Activated T-cell treated with anti-CD3 and anti-CD28 coated beads for 48 hours (primary cell): ENCODE measurements around the gene YIPF3.
A peak's percentile ranks its signal among the peaks of the same experiment; 100 is the strongest.
"Not testable (repeated sequence)": the region's sequence is repeated elsewhere in the genome, so short reads cannot be mapped to it uniquely, and the experiment has no call there.

ENCODE experiments used
- DNase-seq: peaks from one replicate; pipeline ENCODE4 v3.0.0-alpha.2; 2020; ENCODE audit warnings: low read depth

The YIPF3 gene

GRCh38 chr6:43509984-43510826, 6.5 kb downstream of the YIPF3 start, which contains the start of gene LRRC73:
TSS of gene LRRC73 (minus strand) at chr6:43510346. CDS start at chr6:43509785, 561 bp downstream.
- DNase-seq, result peak; percentile 77

DNA sequence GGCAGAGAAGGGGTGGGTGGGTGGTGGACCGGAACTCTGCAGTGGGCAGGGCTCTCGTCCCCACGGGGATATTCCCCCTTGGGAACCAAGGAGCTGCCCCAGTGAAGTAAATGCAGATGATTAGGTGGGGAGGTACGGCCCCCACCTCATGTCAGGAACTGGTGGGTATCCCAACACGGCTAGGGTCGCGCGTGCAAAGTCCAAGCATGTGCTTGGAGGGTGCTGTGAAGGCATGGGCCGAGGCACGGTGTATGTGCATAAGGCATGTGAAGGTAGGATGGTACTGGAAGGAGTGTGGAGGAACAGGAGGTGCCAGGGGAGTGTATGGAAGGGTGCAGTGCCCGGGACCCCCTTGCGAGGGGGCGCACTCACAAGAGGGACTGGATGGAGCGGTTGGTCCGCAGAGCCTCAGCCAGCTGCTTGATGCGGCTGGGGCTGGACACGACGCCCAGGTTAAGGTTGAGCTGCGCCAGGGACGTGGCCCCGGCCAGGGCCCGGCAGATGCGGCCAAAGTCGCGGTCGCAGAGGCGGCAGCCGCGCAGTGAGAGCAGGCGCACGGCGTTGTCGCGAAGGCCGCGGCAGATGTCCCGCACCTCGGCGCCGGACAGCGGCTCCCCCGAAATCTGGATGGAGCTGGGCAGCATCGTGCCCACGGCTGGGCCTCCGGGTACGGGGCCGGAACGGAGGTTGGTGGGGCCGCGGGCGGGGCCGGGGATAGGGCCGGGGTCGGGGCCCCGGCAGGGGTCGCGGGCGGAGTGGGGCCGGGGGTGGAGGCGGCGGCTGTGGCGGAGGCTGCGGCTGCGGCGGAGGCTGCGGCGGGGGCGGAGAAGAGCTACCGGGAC, 7.4 kb downstream of the YIPF3 start:
- DNase-seq, result no peak

DNA sequence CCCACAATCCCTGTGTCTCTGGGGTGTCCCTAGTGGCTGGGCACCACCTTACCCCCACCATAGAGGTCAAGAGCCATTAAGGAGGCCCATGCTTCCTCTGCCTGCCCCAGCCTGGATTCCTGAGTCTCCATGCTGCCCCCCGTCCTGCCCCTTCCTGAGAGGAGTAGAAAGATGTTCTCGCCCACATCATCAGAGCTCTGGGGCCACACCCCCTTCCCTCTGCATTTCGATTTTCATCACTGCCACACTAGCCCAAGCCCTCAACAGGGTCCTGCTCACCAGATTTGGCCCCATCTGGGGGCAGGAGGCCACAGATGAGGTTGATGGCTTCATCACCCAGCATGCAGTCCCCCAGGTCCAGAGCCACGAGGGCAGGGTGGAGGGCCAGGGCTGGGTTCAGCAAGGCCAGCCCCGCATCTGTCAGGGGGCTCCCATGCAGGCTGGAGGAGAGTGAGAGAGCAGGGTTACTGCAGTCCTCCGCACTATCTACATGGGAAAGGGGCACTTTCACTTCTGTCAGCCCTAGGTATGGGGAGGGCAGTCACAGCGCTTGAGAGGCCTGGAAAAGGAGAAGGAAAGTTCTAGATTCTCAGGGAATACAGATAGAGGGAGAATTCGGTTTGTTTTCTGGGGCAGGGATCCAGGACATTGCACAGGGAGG, 8.1 kb downstream of the YIPF3 start:
- no peak for DNase-seq

GRCh38 chr6:43506667-43507471, 9.9 kb downstream of the YIPF3 start:
- DNase-seq, result peak; percentile 71

DNA sequence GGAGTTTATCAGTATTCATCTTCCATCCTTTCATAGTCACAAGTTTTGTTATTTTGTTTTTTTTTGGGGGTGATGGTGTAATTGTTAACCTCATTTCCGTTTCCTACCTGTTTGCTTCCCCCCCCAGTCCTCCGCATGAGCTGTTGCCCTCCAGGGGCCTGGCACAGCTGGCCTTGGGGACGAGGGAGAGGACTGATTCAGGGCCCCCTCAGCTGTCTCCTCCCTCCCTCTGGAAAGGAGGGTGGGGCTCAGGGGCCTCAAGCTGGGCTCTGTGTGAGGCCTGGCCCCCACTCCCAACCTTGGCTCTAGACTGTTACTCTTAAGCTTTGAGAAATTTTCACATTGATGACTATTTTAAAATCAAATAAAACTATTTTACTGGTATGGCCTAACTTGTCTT, 10.6 kb downstream of the YIPF3 start:
- no peak for DNase-seq

GRCh38 chr6:43505718-43506117, 11.0 kb downstream of the YIPF3 start:
- DNase-seq, result no peak

DNA sequence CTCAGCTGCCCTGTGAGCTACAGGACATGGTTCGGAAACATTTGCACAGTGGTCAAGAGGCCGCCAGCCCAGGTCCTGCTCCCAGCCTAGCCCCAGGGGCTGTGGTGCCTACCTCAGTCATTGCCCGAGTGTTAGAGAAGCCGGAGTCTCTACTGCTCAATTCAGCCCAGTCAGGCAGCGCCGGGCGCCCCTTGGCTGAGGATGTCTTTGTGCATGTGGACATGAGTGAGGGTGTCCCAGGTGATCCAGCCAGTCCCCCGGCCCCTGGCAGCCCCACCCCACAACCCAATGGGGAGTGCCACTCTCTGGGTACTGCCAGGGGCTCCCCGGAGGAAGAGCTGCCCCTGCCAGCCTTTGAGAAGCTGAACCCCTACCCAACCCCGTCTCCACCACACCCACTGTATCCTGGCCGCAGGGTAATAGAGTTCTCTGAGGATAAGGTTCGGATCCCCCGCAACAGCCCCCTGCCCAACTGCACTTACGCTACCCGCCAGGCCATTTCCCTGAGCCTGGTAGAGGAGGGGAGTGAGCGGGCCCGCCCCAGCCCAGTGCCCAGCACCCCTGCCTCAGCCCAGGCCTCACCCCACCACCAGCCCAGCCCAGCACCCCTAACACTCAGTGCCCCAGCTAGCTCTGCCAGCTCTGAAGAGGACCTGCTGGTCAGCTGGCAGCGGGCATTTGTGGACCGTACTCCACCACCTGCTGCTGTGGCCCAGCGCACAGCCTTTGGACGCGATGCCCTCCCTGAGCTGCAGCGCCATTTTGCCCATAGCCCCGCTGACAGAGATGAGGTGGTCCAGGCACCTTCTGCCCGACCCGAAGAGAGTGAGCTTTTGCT, 11.8 kb downstream of the YIPF3 start:
- no peak for DNase-seq

DNA sequence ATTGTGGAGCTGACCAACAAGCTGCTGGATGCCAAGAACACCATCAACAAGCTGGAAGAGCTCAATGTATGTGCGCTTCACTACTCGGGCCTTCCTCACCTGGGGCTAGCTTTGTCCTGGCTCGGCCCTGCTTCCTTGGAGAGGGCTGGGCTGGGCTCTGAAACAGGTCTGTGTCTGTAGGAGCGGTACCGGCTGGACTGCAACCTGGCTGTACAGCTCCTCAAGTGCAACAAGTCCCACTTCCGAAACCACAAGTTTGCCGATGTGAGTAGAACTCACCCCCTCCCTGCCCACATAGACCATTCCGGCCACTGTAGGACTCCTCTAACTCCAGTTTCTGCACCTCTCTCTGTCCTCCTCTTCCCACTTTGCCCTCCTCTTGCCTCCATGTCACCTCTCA, 13.3 kb downstream of the YIPF3 start:
- no peak for DNase-seq

DNA sequence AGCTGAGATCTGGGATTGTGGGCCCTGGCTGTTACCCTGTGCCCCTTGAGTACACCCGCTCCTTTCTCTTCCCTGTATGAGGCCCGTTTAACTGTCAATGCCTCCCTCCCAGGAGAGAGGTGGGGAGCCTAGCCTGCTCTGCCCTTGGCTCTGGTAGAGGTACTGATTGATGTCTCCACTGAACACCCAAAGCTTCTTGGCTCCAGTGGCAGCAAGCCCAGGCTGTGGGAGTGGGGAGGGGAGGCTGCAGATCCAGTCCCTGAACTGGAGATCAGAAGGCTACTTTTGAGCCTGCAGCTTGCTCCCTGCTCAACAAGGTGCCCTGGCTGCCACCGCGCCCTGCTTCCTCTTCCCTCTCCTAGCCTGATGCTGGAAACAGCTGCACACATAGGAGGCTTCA, 14.1 kb downstream of the YIPF3 start:
- no peak for DNase-seq

DNA sequence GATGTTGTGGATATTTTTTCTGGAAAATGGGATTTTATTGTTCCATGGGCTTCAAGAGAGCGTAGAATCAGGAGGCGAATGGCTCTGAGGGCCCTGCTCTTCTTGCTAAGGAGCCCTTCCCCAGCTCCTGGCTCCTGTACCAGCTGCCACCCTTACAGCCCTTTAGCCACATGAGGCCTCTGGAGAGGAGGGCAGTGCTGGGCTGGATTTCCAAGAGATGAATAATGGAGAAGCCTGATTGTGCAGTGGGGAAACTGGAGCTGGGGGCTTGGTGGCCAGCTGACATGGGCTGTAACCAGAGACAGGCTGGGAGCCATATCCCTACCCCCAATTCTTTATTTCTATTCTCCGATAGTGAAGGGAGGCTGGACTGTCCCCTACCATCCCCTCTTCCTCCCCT, 15.8 kb downstream of the YIPF3 start:
- no peak for DNase-seq

- no peak for DNase-seq
Measured at GRCh38 chr6:43499028-43499815, 17.5 kb downstream of the YIPF3 start.

DNA sequence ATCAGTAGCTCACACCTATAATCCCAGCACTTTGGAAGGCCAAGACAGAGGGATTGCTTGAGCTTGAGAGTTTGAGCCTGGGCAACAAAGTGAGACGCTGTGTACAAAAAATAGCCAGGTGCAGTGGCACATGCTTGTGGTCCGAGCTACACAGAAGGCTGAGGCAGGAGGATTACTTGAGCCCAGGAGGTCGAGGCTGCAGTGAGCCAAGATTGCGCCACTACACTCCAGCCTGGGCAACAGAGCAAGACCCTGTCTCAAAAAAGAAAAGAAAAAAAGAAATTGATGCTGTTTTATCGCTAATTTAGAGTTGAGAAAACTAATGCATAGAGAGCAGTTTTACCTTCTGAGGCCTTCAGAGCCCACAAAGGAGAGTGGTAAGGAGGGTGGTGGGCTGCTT, 18.4 kb downstream of the YIPF3 start:
- not testable (repeated sequence) for DNase-seq

GRCh38 chr6:43497689-43498088, 19.0 kb downstream of the YIPF3 start:
- no peak for DNase-seq

DNA sequence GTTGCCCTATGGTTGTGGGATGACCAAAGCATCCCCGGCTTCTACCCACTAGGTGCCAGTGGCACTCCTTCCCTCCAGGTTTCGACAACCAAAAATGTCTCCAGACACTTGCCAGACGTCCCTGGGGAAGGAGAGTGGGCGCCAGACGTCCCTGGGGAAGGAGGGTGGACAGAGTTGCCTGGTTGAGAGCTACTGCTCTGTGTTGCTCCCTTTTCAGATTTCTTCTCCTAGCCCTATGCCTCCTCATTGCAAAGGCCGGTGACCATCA, 19.7 kb downstream of the YIPF3 start:
- no peak for DNase-seq

- no peak for DNase-seq
Measured at GRCh38 chr6:43496370-43497128, 20.2 kb downstream of the YIPF3 start.

GRCh38 chr6:43495409-43495941, 21.3 kb downstream of the YIPF3 start:
- DNase-seq, result no peak

GRCh38 chr6:43494766-43495165, 22.0 kb downstream of the YIPF3 start:
- no peak for DNase-seq

DNA sequence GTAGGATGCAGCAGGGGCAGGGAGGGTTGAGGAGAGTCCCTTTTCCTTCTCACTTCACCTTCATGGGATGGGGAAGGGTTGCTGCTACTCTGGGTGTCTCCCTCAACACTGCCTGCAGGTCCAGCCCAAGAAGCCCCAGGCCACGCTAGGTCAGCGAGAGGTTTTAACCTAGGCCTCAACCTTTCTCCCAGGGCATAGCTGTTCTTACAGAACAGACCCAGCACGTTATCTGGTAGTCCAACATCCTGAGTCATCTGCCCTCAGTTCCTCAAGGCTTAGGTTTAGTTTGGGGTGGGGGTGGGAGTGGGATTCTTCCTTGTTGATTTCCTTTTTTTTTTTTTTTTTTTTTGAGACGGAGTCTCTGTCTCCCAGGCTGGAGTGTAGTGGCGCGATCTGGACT, 22.4 kb downstream of the YIPF3 start:
- DNase-seq, result no peak

- DNase-seq, result no peak
Measured at GRCh38 chr6:43493833-43494232, 22.9 kb downstream of the YIPF3 start.
